GM19193 (cell line): ENCODE measurements around the gene ZNHIT1.
A peak's percentile ranks its signal among the peaks of the same experiment; 100 is the strongest.

Experiments used
- POLR2A ChIP-seq: IDR thresholded peaks from 4 replicates; pipeline ENCODE4 v1.6.1; 2011; ENCODE audit not compliant: insufficient read depth, insufficient read length; ENCODE audit errors: extremely low read depth

ZNHIT1 gene

DNA sequence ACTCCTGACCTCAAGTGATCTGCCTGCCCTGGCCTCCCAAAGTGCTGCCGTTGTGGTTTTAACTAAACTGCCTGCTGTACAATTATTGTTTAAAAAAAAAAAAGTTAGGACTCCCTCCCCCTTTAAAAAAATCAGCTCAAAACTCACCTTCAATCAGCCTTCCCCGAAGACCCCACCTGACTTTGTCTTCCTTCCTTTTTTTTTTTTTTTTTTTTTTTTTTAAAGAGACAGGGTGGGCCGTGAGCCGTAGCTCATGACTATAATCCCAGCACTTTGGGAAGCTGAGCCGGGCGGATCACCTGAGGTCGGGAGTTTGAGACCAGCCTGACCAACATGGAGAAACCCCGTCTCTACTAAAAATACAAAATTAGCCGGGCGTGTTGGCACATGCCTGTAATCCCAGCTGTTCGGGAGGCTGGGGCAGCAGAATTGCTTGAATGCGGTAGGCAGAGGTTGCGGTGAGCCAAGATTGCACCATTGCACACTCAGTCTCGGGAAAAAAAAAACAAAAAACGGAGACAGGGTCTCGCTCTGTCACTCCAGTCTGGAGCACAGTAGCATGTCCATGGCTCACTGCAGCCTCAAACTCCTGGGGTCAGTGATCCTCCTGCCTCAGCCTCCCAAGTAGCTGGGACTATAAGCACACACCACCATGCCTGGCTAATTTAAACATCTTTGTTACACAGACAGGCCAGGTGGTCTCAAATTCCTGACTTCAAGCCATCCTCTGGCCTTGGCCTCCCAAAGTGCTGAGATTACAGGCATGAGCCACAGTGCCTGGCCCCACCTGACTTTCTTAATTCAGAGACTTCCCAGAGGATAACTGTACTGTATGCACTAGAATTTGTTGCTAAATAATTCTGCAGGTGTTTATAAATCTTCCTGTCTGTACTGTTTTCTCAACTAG lies 23.7 kb downstream of the ZNHIT1 start:
- no peak for TF ChIP-seq POLR2A

GRCh38 chr7:101243646-101244374 lies 25.8 kb downstream of the ZNHIT1 start:
- no peak for TF ChIP-seq POLR2A

- peak; percentile 87 for TF ChIP-seq POLR2A
Measured at GRCh38 chr7:101244375-101245146, 26.6 kb downstream of the ZNHIT1 start, which contains the start of gene FIS1. TSS of gene FIS1 (minus strand) at chr7:101245081. CDS start at chr7:101245004, 77 bp downstream.

DNA sequence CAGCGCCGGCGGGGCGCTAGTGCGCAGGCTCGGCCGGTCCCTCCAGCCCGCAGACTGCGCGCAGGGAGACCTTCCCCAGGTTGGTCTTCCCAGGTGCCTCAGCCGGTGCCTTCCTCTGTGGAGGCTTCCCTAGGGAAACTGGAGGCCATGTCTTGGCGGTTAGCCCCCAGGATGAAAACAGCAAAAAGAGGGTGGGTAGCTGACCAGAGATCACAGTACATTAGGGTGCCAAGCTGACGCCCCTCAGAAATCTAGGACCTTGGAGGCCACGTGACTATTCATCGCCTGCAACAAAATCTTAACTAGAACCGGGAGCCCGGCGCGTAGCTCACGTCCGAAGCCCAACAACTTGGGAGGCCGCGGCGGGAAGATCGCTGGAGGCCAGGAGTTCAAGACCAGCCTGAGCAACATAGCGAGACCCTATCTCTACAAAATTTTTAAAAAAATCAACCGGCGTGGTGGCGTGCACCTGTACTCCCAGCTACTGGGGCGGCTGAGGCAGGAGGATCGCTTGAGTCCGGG lies 27.2 kb downstream of the ZNHIT1 start:
- TF ChIP-seq POLR2A, result no peak

- no peak for TF ChIP-seq POLR2A
Measured at GRCh38 chr7:101248276-101248675, 30.3 kb downstream of the ZNHIT1 start.

DNA sequence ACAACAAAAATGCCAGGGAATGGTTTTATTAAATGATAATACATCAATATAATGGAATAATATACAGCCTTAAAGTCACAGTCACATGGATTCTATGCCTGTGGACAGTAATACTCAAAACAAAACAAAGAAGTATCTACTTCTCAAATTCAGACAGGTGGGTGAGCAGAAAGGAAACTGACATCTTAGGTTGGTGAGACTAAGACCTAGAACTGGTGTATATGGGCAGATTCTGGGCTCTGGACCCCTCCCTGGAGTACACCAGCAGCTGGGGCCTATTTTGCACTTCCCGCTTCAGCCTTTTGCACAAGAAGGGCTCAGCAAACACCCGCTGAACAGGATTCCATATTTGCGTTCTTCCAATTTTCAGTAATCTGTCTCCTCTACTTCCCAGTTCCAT lies 32.4 kb downstream of the ZNHIT1 start:
- TF ChIP-seq POLR2A, result no peak

GRCh38 chr7:101251871-101252659 lies 34.1 kb downstream of the ZNHIT1 start:
- peak; percentile 83 for TF ChIP-seq POLR2A

- no peak for TF ChIP-seq POLR2A
Measured at GRCh38 chr7:101255796-101256195, 37.8 kb downstream of the ZNHIT1 start.

- TF ChIP-seq POLR2A, result no peak
Measured at GRCh38 chr7:101258243-101258731, 40.3 kb downstream of the ZNHIT1 start.

DNA sequence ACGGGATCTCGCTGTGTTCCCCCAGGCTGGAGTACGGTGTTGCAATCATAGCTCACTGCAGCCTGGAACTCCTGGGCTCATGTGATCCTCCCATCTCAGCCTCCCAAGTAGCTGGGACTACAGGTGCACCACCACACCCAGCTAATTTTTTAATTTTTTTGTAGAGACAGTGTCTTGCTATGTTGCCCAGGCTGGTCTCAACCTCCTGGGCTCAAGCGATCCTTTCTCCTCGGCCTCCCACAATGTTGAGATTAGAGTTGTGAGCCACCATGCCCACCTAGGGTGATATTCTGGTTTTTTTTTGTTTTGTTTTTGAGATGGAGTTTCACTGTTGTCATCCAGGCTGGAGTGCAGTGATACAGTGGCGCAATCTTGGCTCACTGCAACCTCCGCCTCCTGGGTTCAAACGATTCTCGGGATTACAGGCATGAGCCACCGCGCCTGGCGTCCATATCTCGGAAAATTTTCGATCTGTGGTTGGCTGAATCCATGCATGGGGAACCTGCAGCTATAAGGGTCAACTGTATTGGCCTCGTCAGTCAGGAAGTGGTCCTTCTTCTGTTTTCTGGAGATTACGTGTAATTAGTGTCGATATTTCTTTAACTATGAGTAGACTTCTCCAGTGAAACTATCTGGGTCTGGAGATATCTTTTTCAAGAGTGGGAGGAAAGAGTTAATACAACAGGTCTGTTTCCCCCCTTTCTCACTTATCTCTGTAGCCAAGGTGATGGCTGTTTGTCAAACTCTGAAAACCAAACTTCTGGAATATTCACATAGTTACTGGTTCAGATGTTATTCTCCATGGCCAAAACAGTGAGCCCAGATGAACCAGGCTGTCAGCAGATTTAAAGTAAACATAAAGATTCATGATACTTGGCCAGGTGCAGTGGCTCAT lies 47.9 kb downstream of the ZNHIT1 start:
- TF ChIP-seq POLR2A, result no peak

GRCh38 chr7:101269664-101270063 lies 51.7 kb downstream of the ZNHIT1 start:
- no peak for TF ChIP-seq POLR2A

GRCh38 chr7:101271021-101271420 lies 53.1 kb downstream of the ZNHIT1 start:
- TF ChIP-seq POLR2A, result no peak

DNA sequence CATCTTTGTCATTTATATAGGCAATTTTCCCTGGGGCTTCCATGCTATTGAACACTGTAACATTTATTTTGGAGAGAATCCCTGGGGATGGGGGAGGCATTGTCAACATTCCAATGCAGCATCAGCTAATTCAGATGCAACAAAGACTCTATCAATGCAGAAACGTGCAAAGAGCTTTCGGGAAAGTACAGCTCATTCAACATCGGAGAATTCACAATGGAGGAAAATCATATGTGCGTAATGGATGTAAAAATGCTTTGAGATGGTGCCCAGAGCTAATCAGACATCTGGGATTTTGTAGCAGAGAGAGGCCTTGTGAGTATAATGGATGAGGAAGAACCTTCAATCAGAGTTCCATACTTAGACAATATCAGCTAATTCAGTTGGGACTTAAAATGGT lies 55.2 kb downstream of the ZNHIT1 start:
- no peak for TF ChIP-seq POLR2A
